Stimulated activated CD8-positive, alpha-beta memory T cell treated with anti-CD3 and anti-CD28 coated beads, Interleukin-15, amount 100 ng/mL, for 4 hours (primary cell): ENCODE results near the gene CLEC4D.
A peak's percentile ranks its signal among the peaks of the same experiment; 100 is the strongest.
"Not testable (repeated sequence)": the region's sequence is repeated elsewhere in the genome, so short reads cannot be mapped to it uniquely, and the experiment has no call there.

ENCODE experiments used
- DNase-seq, 2 donors: peaks; one replicate each; pipeline ENCODE4 v3.0.0-alpha.2; 2020; ENCODE audit warnings: low read depth in 2 of 2

CLEC4D gene

DNA sequence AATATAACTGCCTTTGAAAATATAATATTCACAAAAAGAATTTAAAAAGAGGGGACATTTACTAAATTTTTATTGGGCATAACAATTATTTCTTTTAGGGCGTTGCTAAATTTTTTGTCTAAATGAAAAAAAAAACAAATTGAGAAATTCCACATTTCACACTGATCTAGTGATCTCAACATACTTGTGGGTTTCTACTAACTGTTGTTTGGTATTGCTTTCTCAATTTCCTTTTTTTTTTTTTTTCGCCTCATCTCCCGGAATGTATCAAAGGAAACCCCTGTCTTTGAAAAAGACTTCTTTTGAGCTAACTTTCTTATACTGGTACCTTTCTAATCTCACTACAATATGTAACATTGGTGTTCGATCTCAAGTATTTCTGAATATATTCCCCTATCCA is at the start of gene CLEC4D:
Gene CLEC4D (plus strand): TSS at position 248 of the 400 bp plus-strand sequence. CDS start 230 bp downstream, outside the sequence.
- DNase-seq: no peak

DNA sequence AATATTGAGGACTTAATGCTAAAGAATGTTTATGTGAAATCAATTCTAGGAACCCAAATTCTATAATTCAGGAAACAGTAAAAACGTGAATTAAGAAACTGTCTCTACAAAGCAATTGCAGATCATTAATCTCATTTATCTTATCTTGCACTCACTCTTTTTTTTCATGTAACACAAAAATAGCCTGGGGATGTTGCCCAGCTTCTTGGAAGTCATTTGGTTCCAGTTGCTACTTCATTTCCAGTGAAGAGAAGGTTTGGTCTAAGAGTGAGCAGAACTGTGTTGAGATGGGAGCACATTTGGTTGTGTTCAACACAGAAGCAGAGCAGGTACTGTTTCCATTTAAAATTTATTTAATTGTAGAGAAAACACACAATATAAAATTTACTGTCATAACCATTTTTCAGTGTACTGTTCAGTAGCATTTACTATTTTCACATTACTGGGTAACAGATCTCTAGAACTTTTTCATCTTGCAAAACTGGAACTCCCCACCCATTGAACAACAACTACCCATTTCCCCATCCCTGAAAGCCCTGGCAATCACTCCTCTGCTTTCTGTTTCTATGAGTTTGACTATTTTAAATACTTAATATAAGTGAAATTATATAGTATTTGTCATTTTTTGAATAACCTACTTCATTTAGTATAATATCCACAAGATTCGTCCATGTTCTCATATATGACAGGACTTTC is 47.9 kb upstream of the CLEC4D start:
- no peak for DNase-seq

DNA sequence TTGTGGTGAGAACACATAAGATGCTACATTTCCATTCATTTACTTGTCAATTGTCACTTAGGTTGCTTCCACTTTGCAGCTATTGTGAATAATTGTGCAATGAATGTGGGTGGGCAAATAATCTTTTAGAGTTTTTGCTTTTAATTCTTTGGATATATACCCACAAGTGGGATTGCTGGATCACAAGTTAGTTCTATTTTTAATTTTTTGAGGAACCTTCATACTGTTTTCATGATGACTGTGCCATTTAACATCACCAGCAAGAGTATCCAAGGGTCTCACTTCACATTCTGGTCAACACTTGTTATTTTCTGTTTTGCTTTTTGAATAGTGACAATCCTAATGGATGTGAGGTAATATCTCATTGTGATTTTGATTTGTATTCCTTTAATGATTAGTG is 47.1 kb upstream of the CLEC4D start:
- DNase-seq: no peak

DNA sequence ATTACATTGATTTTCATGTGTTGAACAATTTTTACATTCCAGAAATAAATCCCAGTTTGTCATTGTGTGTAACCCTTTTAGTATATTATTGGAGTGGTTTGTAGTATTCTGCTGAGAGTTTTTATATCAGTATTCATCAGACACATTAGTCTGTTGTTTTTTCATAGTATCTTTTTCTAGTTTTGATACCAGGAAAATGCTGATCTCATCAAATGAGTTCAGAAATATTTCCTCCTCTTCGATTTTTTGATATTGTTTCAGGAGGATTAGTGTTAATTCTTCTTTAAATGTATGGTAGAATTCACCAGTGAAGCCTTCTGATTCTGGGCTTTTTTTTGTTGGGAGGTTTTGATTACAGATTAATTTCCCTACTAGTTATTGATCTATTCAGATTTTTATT is 42.2 kb upstream of the CLEC4D start:
- DNase-seq: no peak

DNA sequence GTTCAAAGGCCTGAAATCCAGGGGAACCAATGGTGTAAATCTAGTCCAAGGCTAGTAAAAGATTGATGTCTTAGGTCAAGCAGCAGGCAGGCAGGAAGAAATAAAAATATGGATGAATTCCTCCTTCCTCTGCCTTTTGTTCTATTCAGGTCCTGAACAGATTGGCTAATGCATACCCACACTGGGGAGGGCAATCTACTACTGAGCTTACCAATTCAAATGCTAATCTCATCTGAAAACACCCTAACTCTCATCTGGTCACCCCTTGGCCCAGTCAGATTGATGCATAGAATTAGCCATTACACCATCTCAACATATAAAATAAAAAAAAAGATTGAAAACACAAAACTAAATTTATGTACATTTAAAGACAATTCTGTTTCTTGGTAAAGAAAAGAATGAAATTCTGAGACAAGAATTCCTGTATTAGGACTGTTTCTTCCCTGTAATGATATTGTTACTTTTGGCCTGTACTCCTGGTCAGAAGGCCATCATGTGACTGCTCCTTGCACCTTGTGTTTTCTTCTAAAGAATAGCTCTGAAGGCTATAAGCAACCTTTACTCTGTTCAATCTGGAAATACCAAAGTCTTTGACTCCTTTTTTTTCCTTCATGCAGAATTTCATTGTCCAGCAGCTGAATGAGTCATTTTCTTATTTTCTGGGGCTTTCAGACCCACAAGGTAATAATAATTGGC is 37.6 kb upstream of the CLEC4D start:
- no peak for DNase-seq

DNA sequence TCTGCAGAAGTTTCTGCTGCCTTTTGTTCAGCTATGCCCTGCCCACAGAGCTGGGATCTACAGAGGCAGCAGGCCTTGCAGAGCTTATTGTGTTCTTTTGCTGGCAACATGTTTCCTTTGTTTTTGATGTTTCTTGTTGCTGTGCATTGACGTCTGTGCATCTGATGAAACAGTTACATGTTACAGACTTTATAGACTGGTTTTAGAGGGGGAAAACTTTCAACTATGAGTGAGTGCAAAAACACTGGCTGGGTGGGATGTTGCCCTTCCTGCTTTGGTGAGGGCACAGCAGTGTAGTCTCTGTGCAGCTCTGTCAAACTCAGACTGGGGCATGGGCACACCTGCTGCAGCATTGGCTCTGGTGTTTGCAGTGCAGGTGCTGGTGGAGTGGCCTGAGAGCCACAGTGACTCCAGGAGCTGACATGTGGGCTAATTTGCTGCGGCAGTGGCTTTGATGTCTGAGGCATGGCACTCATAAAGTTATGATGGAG is 30.7 kb upstream of the CLEC4D start:
- no peak for DNase-seq

DNA sequence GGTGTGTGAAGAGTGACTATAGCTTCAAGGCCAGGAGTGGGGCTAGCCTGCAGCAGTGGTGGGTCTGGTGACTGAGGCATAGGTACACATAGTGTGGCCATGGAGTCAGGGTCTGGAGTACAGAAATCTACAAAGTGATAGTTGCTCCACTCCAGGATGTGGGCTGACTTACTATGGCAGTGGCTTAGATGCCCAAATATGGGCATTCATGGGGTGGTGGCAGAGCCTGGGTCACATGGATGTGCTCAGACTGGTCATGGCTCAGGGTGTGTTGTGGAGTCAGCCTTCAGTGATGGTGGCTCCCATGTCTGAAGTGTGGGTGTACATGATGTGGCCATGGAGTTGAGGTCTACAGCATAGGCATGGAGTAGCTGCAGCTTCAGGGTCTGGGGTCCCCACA is 30.2 kb upstream of the CLEC4D start:
- no peak for DNase-seq

DNA sequence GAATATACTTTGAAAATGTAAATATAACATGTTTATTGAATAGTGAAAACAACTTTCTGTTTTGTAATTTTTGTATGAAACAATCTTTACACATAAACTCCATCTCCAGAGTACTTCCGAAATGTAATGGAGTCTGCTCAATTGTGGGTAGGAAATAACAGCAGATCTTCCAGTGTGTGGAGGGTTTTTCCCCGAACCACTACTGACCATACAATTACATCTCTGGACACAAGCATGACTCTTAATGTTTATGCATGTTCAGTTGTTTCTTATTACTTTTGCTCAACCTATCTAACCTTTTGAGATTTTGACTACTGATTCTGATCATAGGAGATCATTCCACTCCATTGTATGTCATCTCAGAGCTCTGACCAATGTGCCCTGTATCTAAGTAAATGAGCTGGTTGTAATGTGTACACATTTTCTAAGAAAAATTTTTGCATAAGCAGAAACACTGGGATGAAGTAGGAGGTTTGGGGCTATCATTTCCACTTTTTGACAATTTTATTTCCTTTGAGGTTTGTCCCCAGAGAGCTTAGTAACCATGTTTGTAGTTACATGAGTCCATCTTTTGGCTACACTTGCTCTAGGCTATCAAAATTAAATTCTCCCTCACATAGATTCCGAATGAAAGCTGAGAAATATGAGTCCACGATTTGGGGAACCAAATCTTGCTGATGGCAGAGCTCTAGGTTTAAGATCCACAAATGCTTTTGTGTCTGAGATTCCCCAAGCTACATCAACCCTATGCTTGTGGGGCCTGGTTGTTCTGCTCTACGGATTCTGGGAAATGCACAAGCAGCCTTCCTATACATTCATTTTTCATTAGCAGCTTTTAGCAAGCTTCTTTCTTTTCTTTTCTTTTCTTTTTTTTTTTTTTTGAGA is 21.4 kb upstream of the CLEC4D start:
- DNase-seq: no peak

DNA sequence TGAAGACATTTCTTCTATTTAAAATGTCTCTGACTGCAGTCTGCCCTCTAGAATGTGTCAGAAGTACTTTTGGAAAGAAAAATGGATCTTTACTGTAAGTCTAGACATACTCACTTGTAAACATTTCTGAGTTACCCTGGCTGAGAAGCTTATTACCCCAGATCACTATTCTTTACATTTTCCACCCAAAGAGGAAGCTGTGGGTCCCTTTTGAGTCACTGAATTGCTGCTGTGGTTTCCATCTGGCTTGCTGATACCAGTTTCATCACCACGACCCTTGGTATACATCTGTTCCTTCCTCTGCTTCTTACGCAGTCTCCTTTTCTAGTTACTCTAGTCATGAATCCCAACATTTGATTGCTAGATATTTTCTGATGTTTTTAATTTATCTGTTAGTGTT is 20.2 kb upstream of the CLEC4D start:
- peak in 1 of 2 donors; percentile 38 for DNase-seq

DNA sequence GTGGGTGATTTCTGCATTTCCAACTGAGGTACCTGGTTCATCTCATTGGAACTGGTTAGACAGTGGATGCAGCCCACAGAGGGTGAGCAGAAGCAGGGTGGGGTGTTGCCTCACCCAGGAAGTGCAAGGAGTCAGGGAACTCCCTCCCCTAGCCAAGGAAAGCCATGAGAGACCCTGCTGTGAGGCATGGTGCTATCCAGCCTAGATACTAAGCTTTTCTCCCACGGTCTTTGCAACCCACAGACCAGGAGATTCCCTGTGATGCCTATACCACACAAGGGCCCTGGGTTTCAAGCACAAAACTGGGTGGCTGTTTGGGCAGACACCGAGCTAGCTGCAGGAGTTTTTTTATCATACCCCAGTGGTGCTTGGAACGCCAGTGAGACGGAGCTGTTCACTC is 17.6 kb upstream of the CLEC4D start:
- not testable (repeated sequence) for DNase-seq

DNA sequence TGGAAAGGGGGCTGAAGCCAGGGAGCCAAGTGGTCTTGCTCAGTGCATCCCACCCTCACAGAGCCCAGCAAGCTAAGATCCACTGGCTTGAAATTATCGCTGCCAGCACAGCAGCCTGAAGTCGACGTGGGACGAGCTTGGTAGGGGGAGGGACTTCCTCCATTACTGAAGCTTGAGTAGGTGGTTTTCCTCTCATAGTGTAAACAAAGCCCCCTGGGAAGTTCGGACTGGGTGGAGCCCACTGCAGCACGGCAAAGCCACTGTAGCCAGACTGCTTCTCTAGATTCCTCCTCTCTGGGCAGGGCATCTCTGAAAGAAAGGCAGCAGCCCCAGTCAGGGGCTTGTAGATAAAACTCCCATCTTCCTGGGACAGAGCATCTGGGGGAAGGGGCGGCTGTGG is 17.2 kb upstream of the CLEC4D start:
- not testable (repeated sequence) for DNase-seq

DNA sequence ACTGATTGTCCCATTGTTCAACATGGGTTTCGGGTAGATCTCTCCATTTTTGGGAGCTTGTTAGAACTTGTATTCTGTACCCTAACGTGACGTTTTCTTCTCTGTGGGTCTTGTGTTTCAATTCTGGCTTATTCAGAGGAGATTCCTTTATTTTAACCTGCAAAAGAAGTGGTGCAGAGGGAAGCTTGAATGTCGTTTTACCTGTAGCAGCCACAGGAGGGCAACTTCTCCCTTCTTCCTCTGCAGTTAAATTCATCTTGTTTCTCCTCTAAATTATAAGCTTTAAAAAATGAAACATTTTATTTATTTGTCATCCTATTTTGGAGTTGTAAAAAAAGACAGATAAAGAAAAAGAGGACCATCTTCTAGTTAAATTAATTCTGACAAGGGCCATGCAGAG is 13.7 kb upstream of the CLEC4D start:
- DNase-seq: no peak

DNA sequence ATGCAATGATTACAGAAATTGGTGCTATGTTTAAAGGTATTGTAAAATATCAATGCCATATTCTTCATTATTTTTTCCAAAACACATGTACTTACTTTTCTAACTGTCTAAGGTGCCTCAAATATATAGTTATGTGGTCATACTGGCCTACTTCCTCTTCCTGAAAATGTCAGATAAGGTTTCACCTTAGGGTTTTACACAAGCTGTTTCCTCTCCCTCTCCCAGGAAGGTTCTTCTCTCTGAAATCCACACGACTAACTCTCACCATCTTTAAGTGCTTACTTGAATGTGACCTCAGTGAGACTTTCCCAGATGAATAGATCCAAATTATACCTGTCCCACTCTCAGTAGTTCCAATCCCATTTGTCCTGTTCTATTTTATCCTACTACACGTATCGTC is 11.6 kb upstream of the CLEC4D start:
- DNase-seq: no peak

DNA sequence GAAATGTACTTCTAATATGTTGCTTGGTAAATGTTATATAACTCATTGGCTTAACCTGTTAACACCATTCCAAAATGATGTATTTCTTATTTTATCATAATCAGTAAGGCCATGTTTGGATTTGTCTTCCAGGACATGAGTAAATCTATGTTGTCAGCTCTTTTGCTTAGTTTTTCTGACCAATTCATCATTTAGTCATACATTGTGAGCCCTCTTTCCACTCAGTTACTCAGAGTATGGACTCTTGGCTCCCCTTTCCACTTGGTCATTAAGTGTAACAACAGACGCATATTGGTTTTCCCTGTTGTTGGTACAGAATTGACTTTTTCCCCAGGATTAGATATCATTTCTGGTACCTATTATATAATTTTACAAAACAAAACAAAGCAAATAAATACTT is 9.0 kb upstream of the CLEC4D start:
- no peak for DNase-seq

DNA sequence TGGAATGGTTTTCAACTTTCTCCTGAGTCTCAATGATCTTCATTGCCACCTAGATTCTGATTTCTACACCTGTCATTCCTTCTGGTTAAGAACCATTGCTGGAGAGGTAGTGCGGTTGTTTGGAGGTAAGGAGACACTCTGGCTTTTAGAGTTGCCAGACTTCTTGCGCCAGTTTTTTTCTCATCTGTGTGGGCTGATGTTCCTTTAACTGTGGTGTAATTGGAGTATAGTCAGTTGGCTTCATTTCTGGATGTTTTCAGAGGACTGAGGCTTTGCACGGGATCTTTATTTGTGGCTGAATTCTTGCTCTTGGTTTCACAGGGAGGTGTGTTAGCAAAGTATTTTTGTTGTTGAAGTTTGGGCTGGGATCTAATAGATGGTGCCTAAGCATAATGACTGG is 5.7 kb upstream of the CLEC4D start:
- no peak for DNase-seq

DNA sequence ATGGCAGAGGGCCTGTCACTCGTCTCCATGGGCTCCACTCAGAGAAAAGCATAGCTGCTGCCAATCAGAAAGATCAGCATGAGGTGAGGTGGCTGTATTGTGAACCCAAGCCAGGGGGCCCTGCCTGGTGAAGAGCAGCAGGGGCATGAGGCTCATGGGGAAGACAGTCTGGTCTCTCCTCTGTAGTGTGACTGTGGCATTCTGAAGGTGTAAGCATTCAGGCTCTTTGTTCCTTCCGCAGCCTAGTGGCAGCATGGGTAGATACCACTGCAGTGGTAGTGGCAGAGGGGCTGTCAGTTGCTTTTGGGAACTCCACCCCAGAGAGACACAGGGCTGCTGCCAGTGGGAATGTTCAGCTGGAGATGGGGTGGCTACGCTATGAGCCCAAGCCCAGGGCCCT is 5.1 kb upstream of the CLEC4D start:
- DNase-seq: no peak

DNA sequence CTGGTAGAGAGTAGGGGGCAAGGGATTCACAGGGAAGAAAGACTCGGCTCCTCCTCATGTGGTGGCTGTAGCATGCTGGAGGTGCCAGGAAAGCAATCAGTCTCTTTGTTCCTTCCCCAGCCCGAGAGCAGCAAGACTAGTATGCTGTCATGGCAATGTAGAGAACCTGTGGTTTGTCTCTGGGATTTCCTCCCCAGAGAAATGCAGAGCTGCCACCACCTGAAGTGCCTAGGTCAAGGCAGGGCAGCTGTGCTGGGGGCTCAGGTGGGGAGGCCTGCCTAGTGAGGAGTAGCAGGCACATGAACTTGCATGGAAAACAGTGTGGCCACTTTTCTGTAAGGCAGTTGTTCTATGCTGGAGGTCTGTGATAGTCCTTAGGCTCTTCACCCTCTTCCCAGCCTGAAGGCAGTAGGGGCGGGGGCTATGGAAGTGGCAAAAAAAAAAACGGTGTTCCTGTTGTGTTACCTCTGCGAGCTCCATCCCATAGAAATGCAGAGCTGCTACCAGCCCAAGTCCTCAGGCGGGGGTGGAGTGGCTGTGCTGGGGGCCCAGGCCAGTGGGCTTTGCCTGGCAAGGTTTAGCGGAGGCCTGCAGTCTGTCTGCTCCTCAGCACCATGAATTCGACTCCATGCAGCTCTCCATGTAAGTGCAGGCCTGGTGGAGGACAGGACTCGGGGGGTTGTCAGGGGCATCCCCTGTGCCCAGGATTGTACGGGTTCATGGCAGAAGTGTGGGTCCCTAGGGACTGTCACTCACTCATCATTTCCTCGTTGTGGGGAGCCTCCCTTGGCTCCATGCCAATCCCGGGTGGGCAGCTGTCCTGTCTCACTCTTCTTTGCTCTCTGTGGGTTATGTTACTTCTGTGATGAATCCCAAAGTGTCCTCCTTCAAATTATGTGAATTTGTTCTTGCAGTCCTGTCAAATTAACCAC is 4.1 kb upstream of the CLEC4D start:
- DNase-seq: no peak

DNA sequence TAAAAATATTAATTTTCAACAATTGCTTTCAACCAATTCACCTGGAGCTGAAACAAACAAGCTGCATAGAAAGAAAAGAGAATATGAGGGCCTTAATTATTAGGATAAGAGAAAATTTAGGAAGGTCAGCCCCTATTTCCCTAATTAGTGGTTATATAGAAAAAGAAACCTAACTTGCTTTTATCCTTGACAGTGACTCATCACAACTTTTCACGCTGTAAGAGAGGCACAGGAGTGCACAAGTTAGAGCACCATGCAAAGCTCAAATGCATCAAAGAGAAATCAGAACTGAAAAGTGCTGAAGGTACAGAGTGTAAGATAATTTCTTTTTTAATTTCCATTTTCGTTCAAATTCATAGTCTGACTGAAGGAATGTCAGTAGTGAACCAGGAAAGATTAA is 4.7 kb downstream of the CLEC4D start:
- DNase-seq: no peak

DNA sequence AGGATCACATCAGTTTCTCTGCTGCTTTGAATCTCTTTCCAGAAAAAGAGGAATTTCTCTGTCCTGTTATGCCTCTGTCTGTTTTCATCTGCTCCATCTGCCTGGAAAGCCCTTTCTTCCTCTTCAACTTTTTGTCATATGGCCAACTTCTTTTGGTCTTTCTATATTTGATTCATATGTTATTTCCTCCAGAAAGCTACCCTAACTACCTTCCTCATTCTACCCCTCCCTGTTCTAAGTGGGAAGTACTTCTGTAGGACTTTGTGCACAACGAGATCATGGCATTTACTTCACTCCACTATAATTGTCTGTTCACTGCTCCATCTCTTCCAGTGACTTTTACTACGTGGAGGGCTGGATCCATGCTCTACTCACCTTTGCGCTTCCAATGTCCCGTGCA is 5.9 kb downstream of the CLEC4D start:
- no peak for DNase-seq

DNA sequence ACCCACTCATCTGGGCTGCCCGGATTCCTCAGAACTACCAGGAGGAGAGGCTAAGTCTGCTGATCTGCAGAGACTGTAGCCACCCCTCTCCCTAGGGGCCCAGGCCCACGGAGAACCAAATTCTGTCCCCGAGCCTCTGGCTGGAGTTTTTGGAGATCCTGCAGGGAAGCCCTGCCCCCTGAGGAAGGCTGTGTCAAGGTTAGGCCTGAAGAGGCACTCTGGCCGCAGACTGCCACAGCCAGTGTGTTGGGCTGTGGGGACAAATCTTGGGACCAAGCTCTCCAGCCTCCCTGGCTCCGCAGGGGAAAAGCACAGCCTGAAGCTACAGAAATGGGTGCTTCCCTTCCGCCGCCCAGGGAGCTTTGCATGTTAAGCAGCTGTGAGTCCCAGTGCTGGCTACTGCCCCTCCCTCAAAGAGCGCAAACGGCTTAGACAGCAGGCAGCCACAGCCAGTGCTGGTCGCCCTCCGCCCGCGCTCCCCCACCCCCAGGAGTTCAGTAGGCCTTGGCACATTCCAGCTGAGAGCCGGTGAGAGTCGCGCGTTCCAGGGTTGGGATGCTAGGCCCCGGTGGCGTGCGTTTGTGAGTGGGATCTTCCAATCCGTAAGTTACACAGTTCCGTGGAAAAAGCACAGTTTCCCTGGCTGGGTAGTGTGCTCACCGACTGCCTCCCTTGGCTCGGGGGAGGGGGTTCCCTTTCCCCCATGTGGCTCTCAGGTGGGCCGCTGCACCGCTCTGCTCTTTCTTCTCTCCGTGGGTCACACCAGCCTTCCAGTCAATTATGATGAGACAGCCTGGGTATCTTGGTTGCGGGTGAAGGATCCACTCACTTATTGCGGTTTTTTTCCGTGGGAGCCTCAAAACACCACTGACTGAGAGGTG is 14.2 kb downstream of the CLEC4D start:
- DNase-seq: no peak
